GM12878 (cell line): Measurements from ENCODE around the gene SUPT6H. TPM values are rescaled to one million over a fixed set of nuclear protein-coding genes. Genes with fewer than 3 reads are reported as not detected.

ENCODE experiments used
- DPF2 ChIP-seq: fragments of 450-650 bp; IDR thresholded peaks from 2 replicates; pipeline ENCODE4 v1.6.1; 2017; ENCODE audit warnings: mild to moderate bottlenecking
- FOS ChIP-seq: IDR thresholded peaks from 3 replicates; pipeline ENCODE4 v1.6.1; 2011; ENCODE audit warnings: borderline replicate concordance; ENCODE audit not compliant: insufficient read length; ENCODE audit errors: extremely low read depth
- IRF4 ChIP-seq: IDR thresholded peaks from 2 replicates; pipeline ENCODE4 v1.6.1; 2011; ENCODE audit warnings: low read depth, low read length
- MTA2 ChIP-seq: fragments of 450-650 bp; IDR thresholded peaks from 2 replicates; pipeline ENCODE4 v1.6.1; 2016; ENCODE audit warnings: low read depth, mild to moderate bottlenecking, moderate library complexity
- MXI1 ChIP-seq: fragments of 150-350 bp; IDR thresholded peaks from 2 replicates; pipeline ENCODE4 v1.6.1; 2011; ENCODE audit warnings: low read depth, mild to moderate bottlenecking, inconsistent platforms, low read length, improper control_type of control experiment
- PAX5 ChIP-seq: IDR thresholded peaks from 2 replicates; pipeline ENCODE4 v1.6.1; 2011; ENCODE audit warnings: low read depth, low read length, borderline replicate concordance
- PML ChIP-seq: IDR thresholded peaks from 2 replicates; pipeline ENCODE4 v1.6.1; 2012; ENCODE audit warnings: low read length, inconsistent platforms
- SIX5 ChIP-seq: IDR thresholded peaks from 2 replicates; pipeline ENCODE4 v1.6.1; 2011; ENCODE audit warnings: mild to moderate bottlenecking, low read depth, low read length, moderate library complexity; ENCODE audit not compliant: severe bottlenecking
- SMARCA5 ChIP-seq: fragments of 450-650 bp; IDR thresholded peaks from 2 replicates; pipeline ENCODE4 v1.6.1; 2017; ENCODE audit warnings: mild to moderate bottlenecking
- STAT3 ChIP-seq: IDR thresholded peaks from 2 replicates; pipeline ENCODE4 v1.6.1; 2011; ENCODE audit warnings: low read depth, low read length, improper control_type of control experiment
- SUZ12 ChIP-seq: fragments of 200-600 bp; sonication (generic); IDR thresholded peaks from one replicate; pipeline ENCODE4 v1.6.1; 2018; ENCODE audit warnings: antibody characterized with exemption, mild to moderate bottlenecking; ENCODE audit not compliant: unreplicated experiment
- TCF3 ChIP-seq: IDR thresholded peaks from 2 replicates; pipeline ENCODE4 v1.6.1; 2012; ENCODE audit warnings: low read depth, mild to moderate bottlenecking, low read length, borderline replicate concordance; ENCODE audit not compliant: insufficient read depth
- ZNF217 ChIP-seq: fragments of 450-650 bp; IDR thresholded peaks from 2 replicates; pipeline ENCODE4 v1.6.1; 2017; ENCODE audit warnings: antibody characterized with exemption, mild to moderate bottlenecking
- polyA plus RNA-seq, 11 experiments: library from polyadenylated mRNA; depleted of rRNA in 4 of 11; unstranded in 6 of 11; stranded (reverse) in 5 of 11; fragments of >200 nt; fragmentation: Nextera tagmentation in 4 of 11; fragmentation: Illumina TruSeq in 1 of 11; extraction: Ambion mirVana in 4 of 11; extraction: Trizol in 1 of 11; gene quantifications; 1 replicate in 1 of 11; 2 replicates in 10 of 11; pipeline versions ENCODE4 v1.2.1 to v1.2.3, GENCODE V29; 2011 to 2016; ENCODE audit warnings: inconsistent platforms in 2 of 11, missing spikeins in 2 of 11, low read depth in 1 of 11
- total RNA-seq, 4 experiments: library from RNA; depleted of rRNA in 3 of 4; stranded (reverse); fragments of >200 nt in 3 of 4; fragmentation: Illumina TruSeq in 1 of 4; extraction: Trizol in 1 of 4; gene quantifications; 2 replicates each; pipeline versions ENCODE4 v1.2.1 to v1.2.3, GENCODE V29; 2013 to 2021
- TF ChIP-seq, protein P1 (sequence below): fragments of 450-650 bp; IDR thresholded peaks from 2 replicates; pipeline ENCODE4 v1.6.1; 2018; ENCODE audit warnings: mild to moderate bottlenecking, low read depth, moderate library complexity; ENCODE audit not compliant: partially characterized antibody
- TF ChIP-seq, protein P2 (sequence below): IDR thresholded peaks from 2 replicates; pipeline ENCODE4 v1.6.1; 2012; ENCODE audit warnings: mild to moderate bottlenecking, low read depth, low read length
- TF ChIP-seq, protein P3 (sequence below): IDR thresholded peaks from 2 replicates; pipeline ENCODE4 v1.6.1; 2011; ENCODE audit warnings: mild to moderate bottlenecking, low read depth, low read length, moderate library complexity; ENCODE audit not compliant: insufficient replicate concordance
- TF ChIP-seq, protein P4 (sequence below): IDR thresholded peaks from 2 replicates; pipeline ENCODE4 v1.6.1; 2012; ENCODE audit warnings: low read depth, low read length, improper control_type of control experiment

The SUPT6H gene
- total and polyA plus RNA-seq, 10 of the 15 experiments (the other 5 are each of a cell fraction or from before 2014, with no cell fraction given), result 1.7 to 58.8 (median 37.7) TPM

DNA sequence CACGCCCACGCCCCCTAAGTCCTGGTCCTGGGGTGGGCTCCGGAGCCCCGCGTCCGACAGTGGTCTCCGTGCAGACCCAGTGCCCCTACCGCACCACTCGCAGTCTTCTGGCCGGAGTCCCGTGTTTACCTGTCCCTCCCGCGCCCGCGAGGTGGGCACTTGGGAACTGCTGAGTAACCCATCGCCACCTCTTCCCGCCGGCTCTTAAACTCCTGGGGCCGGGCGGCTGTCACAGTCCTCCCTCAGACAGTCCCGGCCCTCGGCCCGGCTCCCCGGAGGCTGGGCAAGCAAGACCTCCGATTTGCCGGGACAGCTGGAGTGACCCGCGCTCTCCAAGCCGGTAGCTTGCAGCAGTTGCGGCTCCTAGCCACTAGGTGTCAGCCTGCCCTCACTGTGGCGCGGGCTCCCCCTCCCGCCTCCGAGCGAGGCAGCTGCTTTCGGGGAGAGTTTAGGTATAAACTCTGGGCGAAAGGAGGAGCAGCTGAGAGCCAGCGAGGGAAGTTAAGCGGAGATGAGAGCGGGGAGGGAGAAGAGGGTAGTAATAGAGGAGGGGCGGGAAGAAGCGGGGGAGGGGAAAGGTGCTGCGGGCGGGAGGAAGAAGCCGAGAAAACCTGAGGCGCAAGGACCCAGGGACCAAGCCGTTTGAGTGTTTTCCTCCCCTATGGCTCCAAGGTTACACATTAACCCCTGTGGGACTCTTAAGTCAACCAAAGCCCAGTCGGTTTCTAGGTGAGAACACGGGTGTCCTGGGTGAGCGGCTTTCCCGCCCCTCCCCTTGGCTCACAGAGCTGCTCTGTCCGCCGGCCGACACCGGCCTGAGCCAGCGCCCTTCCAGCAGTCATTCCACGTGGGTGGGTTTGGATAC lies 64.9 kb downstream of the SUPT6H start (continued):
- TF ChIP-seq ZNF217 (no peak), MTA2 (peak; percentile 74), PAX5 (peak; percentile 48; the same call in 1 of the 2 replicates), PML (no peak), STAT3 (0 out of 2 replicates have a peak, but pooled peaks have one; percentile 57), SMARCA5 (peak; percentile 92), DPF2 (peak; percentile 25; the same call in 1 of the 2 replicates), FOS (no peak), SUZ12 (no peak), IRF4 (no peak), TCF3 (peak; percentile 75), SIX5 (no peak), MXI1 (peak; percentile 89)
- TF ChIP-seq, protein P1, sequence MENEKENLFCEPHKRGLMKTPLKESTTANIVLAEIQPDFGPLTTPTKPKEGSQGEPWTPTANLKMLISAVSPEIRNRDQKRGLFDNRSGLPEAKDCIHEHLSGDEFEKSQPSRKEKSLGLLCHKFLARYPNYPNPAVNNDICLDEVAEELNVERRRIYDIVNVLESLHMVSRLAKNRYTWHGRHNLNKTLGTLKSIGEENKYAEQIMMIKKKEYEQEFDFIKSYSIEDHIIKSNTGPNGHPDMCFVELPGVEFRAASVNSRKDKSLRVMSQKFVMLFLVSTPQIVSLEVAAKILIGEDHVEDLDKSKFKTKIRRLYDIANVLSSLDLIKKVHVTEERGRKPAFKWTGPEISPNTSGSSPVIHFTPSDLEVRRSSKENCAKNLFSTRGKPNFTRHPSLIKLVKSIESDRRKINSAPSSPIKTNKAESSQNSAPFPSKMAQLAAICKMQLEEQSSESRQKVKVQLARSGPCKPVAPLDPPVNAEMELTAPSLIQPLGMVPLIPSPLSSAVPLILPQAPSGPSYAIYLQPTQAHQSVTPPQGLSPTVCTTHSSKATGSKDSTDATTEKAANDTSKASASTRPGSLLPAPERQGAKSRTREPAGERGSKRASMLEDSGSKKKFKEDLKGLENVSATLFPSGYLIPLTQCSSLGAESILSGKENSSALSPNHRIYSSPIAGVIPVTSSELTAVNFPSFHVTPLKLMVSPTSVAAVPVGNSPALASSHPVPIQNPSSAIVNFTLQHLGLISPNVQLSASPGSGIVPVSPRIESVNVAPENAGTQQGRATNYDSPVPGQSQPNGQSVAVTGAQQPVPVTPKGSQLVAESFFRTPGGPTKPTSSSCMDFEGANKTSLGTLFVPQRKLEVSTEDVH, result peak; percentile 45
- TF ChIP-seq, protein P2, sequence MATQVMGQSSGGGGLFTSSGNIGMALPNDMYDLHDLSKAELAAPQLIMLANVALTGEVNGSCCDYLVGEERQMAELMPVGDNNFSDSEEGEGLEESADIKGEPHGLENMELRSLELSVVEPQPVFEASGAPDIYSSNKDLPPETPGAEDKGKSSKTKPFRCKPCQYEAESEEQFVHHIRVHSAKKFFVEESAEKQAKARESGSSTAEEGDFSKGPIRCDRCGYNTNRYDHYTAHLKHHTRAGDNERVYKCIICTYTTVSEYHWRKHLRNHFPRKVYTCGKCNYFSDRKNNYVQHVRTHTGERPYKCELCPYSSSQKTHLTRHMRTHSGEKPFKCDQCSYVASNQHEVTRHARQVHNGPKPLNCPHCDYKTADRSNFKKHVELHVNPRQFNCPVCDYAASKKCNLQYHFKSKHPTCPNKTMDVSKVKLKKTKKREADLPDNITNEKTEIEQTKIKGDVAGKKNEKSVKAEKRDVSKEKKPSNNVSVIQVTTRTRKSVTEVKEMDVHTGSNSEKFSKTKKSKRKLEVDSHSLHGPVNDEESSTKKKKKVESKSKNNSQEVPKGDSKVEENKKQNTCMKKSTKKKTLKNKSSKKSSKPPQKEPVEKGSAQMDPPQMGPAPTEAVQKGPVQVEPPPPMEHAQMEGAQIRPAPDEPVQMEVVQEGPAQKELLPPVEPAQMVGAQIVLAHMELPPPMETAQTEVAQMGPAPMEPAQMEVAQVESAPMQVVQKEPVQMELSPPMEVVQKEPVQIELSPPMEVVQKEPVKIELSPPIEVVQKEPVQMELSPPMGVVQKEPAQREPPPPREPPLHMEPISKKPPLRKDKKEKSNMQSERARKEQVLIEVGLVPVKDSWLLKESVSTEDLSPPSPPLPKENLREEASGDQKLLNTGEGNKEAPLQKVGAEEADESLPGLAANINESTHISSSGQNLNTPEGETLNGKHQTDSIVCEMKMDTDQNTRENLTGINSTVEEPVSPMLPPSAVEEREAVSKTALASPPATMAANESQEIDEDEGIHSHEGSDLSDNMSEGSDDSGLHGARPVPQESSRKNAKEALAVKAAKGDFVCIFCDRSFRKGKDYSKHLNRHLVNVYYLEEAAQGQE, result no peak
- TF ChIP-seq, protein P3, sequence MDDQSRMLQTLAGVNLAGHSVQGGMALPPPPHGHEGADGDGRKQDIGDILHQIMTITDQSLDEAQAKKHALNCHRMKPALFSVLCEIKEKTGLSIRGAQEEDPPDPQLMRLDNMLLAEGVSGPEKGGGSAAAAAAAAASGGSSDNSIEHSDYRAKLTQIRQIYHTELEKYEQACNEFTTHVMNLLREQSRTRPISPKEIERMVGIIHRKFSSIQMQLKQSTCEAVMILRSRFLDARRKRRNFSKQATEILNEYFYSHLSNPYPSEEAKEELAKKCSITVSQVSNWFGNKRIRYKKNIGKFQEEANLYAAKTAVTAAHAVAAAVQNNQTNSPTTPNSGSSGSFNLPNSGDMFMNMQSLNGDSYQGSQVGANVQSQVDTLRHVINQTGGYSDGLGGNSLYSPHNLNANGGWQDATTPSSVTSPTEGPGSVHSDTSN, result peak; percentile 2
- TF ChIP-seq, protein P4, sequence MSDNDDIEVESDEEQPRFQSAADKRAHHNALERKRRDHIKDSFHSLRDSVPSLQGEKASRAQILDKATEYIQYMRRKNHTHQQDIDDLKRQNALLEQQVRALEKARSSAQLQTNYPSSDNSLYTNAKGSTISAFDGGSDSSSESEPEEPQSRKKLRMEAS, result peak; percentile 80; the same call in 1 of the 2 replicates
